ENCODE measurements around the gene KCNH6.

KCNH6 gene

DNA sequence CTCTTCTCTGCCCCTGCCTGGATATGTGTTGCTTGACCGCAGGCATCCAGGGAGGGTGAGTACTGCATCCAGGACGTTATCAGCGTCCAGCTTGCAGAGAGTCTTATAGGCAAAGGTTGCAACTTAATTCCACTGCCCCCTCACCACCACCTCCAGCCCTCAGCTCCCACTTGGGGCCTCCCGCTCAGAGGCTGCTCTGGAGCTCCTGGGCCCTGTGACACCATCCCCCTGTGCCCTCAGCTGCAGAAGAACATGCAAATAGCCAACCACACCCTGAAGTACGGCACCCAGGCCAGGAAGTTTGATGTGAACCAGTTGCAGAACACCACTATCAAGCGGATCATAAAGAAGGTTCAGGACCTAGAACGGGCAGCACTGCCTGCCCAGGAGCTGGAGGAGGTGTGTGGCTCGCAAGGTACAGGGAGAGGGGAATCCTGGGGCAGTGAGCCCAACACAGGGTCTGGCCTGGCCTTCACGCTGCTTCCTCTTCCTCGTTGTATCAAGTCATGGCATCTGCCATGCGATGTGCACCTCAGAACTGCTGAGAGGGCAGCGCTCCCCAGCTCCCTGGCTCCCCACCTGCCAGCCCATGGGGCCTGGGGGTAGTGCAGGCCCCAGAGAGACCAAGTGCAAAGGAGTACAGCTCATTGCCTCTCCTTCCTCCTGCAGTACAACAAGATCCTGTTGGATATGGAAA is 36.7 kb upstream of the KCNH6 start:
- no peak for DNase-seq

DNA sequence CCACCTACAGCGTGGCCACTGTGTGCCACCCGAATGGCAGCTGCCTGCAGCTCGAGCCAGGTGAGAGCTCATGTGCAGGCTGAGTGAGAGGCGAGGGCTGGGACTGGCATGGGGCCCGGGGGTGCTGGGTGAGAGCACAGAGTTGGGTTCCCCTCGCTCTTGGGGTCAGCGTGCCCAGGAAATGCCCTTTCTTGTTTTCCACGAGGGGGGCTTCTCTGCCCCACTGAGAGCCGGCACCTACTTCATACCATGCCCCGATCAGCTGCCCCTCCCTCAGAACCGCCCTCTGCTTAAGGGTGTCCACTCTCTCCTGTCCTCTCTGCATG is 36.2 kb upstream of the KCNH6 start:
- no peak for DNase-seq

DNA sequence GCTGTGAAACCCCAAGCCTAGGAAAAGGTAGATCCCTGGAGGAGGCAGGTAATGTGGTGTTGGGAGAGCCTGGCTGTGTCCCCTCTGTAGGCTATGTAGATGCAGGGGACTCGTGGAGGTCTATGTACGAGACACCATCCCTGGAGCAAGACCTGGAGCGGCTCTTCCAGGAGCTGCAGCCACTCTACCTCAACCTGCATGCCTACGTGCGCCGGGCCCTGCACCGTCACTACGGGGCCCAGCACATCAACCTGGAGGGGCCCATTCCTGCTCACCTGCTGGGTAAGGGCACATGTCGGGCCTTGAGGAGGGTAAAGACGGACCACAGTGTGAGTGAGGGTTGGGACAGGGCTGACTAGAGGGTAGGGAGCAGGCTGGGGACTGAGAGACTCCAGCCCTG is 34.3 kb upstream of the KCNH6 start:
- DNase-seq: no peak

DNA sequence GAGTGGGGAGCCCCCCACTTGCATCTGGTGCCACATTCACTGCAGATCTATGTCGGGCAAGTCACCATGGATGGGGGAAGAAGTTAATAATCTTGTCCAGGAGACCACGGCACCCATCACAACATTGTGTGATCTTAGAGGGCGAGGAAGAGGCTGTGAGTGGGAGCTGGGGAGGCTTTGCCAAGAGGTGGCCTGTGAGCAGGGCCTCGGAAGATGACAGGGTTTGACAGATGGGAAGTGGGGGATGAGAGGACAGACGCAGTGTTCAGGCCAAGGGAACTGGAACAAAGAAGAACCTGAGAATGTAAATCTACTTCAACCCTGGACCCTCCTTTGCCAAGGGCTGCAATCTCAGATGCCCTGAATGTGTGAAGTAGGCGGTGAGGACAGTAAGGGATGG is 33.9 kb upstream of the KCNH6 start:
- no peak for DNase-seq

DNA sequence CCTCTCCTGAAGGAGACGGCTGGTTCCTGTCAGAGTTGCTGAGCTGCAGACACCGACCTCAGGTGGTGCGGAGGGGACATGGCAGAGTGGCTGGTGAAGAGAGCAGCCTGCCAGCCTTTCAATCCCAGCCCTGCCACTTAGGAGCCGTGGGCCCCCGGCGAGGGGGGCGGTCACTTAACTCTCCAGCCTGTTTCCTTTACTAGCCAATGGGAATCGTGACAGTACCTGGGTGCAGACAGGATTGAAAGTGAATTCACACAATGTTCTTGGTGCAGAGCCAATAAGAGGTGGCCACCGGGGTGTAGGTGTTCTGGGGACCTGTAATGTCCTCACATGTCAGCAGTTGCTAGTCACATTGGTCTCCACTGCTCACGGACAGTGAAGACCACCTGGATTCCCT is 32.8 kb upstream of the KCNH6 start:
- DNase-seq: no peak

DNA sequence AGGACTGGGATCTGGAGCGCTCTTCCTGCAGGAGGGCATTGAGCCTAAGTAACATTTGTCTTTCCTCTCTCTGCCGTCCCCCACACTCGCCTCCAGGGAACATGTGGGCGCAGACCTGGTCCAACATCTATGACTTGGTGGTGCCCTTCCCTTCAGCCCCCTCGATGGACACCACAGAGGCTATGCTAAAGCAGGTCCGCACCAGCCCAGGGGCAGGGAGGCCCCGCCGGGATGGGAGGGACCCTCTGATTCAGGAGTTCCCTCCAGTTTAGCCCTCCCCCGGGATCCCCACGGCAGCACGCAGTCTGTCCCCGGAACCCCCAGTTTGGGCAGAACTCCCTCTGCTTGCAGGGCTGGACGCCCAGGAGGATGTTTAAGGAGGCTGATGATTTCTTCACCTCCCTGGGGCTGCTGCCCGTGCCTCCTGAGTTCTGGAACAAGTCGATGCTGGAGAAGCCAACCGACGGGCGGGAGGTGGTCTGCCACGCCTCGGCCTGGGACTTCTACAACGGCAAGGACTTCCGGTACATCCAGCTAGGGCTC is 32.2 kb upstream of the KCNH6 start:
- no peak for DNase-seq

DNA sequence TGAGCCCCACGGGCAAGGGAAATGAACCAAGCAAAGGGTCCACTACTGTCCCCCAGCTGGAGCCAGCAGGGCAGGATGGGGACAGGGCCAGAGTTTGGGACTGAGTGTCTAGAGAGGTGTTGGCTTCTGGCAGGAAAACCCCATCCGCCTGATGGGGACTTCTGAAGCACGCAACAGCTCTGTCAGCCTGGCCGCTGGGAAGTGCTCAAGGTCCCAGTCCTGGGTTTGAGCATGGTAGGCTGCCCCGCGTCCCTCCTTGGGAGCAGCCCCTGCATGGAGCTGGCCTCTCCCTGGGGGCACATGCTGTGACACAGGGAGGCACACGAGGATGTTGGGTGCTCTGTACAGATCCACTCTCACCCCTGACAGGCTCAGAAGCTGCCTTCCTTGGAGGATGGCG is 31.7 kb upstream of the KCNH6 start:
- DNase-seq: no peak

DNA sequence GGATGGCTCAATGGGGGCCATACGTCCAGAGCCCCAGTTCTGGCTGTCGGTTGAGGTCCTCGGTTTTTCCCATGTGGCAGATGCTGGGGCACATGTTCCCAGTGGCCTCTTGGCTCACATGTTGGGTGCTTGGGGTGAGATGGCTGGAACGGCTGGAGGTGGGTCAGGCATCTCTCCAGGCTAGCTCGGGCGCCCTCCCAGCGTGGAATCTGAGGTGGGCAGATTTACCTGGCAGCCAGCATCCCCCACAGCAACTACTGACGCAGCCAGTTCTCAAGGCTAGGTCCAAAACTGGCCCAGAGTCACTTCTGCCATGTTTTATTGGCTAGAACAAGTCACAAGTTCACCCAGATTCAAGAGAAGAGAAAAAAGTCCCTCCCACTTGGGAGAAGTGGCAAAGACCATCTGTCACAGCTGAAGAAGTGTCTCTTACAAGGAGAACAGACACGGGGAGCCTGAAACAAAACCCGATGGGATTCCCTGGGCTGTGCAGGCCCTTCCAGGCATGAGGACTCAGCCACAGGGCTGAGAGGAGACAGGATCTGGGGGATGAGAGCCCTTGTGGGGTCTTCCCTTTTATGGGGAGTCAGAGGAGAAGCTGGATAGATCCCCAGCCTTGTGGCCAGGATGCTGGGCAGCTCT is 31.1 kb upstream of the KCNH6 start:
- DNase-seq: no peak

DNA sequence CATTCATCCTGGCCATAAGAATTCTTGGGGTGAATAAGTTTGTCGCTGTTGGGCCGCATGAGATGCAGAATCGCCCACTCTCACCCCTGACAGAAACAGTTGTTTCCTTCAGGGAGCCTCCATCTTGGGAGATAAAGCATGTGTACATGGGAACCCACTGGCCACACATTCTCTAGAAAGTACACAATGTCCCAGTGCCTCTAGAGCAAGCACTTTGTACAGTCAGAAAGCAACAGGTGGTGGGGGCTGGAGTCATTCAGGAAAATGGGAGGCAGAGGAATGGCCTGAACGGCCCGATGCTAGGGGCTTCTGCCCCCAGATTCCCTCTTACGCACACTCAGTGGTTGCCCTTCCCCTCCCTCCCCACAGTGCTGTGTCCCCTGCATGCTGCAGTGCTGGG is 30.2 kb upstream of the KCNH6 start:
- no peak for DNase-seq

DNA sequence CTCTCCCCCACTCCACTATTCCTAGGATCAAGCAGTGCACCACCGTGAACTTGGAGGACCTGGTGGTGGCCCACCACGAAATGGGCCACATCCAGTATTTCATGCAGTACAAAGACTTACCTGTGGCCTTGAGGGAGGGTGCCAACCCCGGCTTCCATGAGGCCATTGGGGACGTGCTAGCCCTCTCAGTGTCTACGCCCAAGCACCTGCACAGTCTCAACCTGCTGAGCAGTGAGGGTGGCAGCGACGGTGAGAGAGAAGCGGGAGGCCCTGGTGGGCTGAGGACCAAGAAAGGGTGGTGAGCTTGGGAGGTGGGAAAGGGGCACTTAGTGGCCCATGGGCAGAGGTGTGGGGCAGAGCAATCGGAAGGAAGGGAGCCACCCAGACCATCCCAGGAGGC is 29.7 kb upstream of the KCNH6 start:
- DNase-seq: no peak

DNA sequence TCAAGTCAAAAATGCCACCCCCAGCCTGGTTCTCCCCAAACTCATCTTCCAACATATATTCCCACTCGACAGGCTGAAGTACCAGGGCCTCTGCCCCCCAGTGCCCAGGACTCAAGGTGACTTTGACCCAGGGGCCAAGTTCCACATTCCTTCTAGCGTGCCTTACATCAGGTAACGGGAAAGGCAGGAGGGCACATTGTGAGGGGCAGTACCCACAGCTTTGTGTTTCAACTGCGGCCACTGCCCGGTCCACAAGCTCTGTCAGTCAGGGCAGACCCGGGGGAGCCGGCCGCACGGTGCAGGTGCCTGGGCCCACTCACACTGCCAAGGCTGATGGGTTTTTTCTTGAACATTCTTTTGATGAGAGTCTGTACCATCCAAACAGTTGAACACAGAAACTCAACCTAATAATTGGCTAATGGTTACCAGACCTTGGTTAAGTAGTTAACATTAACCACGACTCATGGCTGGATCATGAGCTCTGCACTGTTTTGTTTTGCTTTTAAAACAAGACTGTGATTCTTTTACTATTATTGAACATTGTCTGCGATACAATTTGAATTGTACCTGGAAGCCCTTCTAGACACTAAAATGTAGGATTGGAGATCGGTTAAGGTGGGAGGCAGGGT is 28.7 kb upstream of the KCNH6 start:
- no peak for DNase-seq

DNA sequence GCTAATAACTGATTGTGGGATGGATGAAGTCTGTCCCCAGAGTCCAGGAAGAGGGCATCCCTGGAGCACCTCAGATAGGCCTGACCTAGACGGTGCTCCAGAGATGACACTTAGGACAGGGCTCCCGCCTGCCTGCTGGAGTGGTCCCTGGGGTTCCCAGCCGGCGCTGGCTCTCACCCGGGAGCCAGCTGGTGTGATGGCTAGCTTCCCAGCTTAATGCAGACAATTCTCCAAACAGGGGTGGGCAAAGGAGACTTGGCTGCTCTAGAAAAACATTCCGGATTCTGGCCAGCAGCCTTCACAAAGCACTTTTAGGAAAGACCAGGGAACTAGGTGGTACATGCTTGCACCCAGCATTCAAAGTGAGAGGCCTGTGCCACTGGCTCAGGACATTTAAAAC is 27.7 kb upstream of the KCNH6 start:
- no peak for DNase-seq

DNA sequence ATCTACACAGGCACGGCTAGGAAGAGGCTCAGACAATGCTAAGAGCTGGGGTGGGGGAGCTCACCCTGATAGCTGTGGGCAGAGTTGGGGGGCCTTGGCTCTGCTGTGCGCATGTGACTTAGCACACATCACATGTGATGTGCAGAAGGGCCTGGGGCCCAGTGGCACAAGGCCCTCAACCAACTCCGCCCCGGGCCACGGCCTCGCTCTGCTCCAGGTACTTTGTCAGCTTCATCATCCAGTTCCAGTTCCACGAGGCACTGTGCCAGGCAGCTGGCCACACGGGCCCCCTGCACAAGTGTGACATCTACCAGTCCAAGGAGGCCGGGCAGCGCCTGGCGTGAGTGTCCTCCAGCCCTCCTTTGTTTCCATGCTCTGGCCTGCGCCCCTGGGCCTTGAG is 27.0 kb upstream of the KCNH6 start:
- DNase-seq: no peak

DNA sequence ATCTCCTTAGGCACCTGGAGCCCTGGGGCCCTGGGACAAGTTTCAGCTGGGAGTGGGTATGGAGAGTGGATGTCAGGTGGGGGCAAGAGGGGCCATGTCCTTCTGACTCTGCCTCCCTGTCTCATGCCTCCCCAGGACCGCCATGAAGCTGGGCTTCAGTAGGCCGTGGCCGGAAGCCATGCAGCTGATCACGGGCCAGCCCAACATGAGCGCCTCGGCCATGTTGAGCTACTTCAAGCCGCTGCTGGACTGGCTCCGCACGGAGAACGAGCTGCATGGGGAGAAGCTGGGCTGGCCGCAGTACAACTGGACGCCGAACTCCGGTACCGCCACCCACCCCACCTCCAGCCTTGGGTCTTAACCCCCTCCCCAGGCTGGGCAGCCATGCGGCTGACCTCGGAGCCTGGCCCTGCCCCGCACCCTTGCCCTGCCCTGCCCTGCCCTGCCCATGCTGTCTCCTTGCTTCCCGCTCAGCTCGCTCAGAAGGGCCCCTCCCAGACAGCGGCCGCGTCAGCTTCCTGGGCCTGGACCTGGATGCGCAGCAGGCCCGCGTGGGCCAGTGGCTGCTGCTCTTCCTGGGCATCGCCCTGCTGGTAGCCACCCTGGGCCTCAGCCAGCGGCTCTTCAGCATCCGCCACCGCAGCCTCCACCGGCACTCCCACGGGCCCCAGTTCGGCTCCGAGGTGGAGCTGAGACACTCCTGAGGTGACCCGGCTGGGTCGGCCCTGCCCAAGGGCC is 26.3 kb upstream of the KCNH6 start:
- DNase-seq: no peak

DNA sequence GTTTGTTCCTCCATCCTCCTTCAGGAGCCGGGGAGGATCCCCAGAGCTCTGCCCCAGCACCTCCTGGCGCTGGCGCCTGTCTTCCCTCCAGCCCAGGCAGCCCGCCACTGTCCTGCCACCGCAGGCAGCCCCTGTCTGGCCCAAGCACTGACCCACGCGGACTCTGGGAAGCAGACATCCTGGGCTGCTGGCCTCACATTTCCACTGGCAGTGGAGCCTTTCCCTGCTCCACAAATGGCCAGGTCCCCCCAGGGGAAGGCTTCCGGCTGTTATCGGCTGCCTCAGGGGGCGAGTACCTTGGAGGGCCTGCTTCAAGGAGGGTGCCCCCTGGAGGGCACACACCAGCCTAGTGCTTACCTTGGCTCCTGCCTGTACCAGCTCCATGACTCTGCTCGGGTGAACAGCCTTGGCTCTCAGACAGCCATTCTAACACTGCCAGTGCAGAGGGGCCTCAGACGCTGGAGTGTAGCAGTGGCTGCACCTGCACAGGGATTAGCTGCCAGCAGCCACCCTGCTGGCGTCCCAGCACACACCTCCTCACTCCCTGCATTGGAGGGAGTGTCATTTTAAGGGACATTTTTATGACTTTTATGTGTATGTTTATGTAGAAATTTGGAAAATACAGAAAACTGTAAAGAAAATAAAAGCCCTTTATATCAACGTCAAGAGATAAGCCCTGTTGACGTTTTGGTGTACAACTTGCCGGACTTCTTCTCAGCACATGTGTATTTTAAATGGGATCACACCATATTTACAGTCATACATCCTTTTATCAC is 25.3 kb upstream of the KCNH6 start:
- DNase-seq: no peak

DNA sequence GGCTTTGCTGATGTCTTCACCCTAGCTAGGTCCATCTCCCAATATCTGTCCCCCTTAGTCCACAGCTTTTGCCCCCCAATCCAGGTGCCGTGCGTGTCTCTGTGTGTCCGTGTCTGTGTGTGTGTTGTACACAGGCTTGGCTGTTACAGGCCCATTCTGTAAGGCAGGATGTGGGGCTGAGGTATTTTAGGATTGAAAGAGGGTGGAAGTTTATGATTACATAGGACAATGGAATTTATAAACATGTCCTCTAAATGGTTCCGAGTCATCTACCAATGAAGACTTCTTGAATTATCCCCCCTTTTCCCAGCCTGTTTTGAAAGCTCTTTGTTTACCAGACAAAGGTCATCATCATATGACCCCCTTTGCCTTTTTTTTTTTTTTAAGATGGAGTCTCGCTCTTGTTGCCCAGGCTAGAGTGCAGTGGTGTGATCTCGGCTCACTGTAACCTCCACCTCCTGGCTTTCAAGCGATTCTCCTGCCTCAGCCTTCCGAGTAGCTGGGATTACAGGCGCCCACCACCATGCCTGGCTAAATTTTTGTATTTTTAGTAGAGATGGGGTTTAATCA is 24.4 kb upstream of the KCNH6 start:
- DNase-seq: no peak

DNA sequence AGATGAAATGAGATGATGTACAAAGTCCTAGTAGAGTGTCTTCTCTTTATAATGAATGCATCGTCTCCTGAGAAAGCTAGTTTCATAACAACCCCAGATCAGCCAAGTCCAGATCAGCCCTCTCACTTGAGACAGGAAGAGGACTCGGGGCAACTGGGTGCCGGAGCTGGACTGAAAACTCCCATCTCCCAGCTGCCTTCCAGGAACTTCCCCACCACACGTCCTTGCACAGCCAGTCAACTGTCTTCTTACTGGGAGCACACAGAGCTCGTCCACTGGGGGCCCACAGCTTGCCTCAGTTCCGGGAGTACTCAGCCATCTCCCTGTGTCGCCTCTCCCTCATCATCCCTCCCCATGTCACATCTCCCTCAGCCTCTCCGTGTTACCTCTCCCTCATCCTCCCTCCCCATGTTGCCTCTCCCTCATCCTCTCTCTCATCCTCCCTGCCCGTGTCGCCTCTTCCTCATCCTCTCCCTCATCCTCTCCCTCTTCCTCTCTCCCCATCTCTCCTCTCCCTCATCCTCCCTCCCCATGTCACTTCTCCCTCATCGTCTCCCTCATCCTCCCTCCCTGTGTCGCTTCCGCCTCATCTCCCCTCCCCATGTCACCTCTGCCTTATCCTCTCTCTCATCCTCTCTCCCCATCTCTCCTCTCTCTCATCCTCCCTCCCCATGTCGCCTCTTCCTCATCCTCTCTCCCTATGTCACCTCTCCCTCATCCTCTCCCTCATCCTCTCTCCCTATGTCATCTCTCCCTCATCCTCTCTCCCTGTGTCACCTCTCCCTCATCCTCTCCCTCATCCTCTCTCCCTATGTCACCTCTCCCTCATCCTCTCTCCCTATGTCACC is 22.4 kb upstream of the KCNH6 start:
- no peak for DNase-seq

DNA sequence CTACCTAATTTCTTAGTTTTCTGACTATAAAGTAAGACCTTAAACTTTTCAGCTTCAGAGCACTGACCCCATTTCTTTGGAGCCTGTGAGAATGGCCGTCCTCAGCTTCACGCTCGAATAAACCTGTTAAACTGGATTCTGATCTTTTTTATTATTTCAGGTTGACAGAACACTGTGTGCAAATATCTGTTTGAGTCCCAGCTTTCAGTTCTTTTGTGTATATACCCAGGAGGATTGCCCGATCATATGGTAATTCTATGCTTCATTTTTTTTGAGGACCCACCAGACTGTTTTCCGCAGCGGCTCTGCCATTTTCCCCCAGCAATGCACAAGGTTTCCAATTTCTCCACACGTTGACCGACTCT is 19.8 kb upstream of the KCNH6 start:
- DNase-seq: no peak

DNA sequence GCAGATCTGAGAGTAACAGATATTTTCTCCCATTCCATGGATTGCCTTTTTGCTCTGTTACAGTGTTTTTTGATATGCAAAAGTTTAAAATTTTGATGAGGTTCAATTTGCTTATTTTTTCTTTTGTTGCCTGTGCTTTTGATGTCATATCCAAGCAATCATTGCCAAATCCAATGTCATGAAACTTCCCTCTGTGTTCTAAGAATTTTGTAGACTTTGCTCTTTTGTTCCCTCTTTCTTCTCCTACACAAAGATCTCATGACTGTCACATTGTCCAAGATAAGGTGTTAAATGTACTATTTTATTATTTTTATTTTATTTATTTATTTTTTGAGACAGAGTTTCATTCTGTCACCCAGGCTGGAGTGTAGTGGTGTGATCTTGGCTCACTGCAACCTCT is 18.9 kb upstream of the KCNH6 start:
- no peak for DNase-seq

DNA sequence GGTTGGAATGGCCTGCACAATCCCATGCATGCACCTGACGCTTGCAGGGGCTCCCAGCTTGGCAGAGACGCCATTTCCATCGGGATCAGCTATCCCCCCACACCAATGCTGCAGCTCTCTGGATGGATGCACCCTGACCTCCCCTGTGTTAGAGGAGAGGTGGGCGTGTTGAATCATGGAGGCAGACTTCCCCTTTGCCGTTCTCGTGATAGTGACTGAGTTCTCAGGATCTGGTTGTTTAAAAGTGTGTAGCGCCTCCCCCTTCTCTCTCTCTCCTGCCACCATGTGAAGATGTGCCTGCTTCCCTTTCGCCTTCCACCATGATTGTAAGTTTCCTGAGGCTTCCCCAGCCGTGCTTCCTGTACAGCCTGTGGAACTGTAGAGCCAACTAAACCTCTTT is 17.8 kb upstream of the KCNH6 start:
- no peak for DNase-seq

DNA sequence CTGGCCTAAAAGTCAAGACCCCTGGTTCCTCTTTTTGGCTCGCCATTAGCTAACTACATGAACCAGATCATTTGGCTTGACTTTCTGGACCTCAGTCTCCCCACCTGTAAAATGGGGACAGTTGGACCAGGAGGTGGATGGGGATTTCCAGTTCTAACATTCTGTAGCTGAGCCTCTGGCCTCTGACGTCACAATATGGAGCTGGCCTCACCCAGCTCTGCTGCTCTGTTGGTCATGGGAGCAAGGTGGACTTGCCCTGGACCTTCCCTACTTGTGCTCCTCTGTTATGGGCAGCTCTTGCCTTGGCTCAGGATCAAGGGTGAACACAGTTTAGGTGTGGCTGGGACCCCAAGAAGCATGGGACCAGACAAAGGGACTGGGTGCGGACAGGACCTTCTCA is 16.5 kb upstream of the KCNH6 start:
- DNase-seq: no peak

DNA sequence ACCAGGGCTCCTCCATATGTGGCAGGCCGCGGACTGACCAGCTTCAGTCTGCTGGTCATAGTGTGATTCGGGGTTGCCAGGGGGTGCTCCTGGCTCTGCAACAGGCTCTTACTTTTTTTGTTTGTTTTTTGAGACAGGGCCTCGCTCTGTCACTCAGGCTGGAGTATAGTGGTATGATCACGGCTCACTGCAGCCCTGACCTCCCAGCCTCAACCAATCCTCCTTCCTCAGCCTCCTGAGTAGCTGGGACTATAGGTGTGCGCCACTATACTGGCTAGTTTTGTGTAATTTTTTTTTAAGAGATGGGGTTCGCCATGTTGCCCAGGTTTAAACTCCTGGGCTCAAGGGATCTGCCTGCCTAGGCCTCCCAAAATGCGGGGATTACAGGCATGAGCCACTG is 11.8 kb upstream of the KCNH6 start:
- DNase-seq: no peak
